IMR-90 (cell line): Measurements from ENCODE around the gene POU2F1. TPM values are rescaled to one million over a fixed set of nuclear protein-coding genes. Genes with fewer than 3 reads are reported as not detected.

Experiments
- ATAC-seq: fragments of 200-7000 bp; cut with Tn5 transposase; 2 replicates; pipeline ENCODE4 v1.9.1; 2020; ENCODE audit warnings: low read depth, mild to moderate bottlenecking, moderate library complexity
- BruUV-seq: library from RNA; stranded (reverse); fragments of 400-500 nt; replicated peaks from 2 replicates; lab custom pipeline; 2021; lab: Mats Ljungman, UMichigan
- CTCF ChIA-PET: fragments of 300-600 bp; formaldehyde crosslinking; extraction: SDS; loops from one replicate; lab custom pipeline; 2021; ENCODE audit warnings: antibody characterized with exemption; lab: Yijun Ruan, JAX
- POLR2A ChIA-PET: fragments of 300-600 bp; sonication (Branson Sonifier 250); formaldehyde crosslinking; loops from one replicate; lab custom pipeline; 2022; ENCODE audit warnings: antibody characterized with exemption; ENCODE audit not compliant: unreplicated experiment; lab: Charles Lee
- DNase-seq: peaks from one replicate; pipeline ENCODE4 v3.0.0; 2013
- H2AFZ ChIP-seq: replicated peaks from 2 replicates; pipeline ENCODE3; 2013; ENCODE audit warnings: low read length, mild to moderate bottlenecking; ENCODE audit not compliant: poor library complexity
- H2AK5ac ChIP-seq: 2 replicates; pipeline ENCODE4 v1.6.1; 2013; ENCODE audit warnings: low read depth, low read length, inconsistent platforms
- H2AK9ac ChIP-seq: replicated peaks from 2 replicates; pipeline ENCODE3; 2013; ENCODE audit warnings: mild to moderate bottlenecking, low read depth, low read length, moderate library complexity; ENCODE audit not compliant: poor library complexity
- H2BK120ac ChIP-seq: 2 replicates; pipeline ENCODE4 v1.6.1; 2013; ENCODE audit warnings: low read depth, low read length, inconsistent platforms
- H2BK15ac ChIP-seq: 3 replicates; pipeline ENCODE4 v1.6.1; 2013; ENCODE audit warnings: low read depth, low read length, inconsistent platforms
- H2BK20ac ChIP-seq: 2 replicates; pipeline ENCODE4 v1.6.1; 2013; ENCODE audit warnings: low read depth, mild to moderate bottlenecking, inconsistent platforms, low read length, moderate library complexity
- H2BK5ac ChIP-seq: 2 replicates; pipeline ENCODE4 v1.6.1; 2013; ENCODE audit warnings: mild to moderate bottlenecking, low read depth, low read length, inconsistent platforms; ENCODE audit not compliant: poor library complexity, severe bottlenecking
- H3K14ac ChIP-seq: replicated peaks from 2 replicates; pipeline ENCODE4 v1.6.1; 2013; ENCODE audit warnings: low read depth, low read length, inconsistent platforms
- H3K18ac ChIP-seq: 2 replicates; pipeline ENCODE4 v1.6.1; 2013; ENCODE audit warnings: low read depth, low read length, control low read depth
- H3K23ac ChIP-seq: 2 replicates; pipeline ENCODE4 v1.6.1; 2013; ENCODE audit warnings: low read depth, low read length, inconsistent platforms
- H3K27ac ChIP-seq: 2 replicates; pipeline ENCODE4 v1.5.1; 2013; ENCODE audit warnings: mild to moderate bottlenecking, control low read depth, low read length; ENCODE audit not compliant: insufficient read depth
- H3K27me3 ChIP-seq: 2 replicates; pipeline ENCODE4 v1.6.1; 2013; ENCODE audit warnings: low read length; ENCODE audit not compliant: control insufficient read depth, insufficient read depth
- H3K36me3 ChIP-seq: 2 replicates; pipeline ENCODE4 v1.6.1; 2013; ENCODE audit warnings: low read length, mixed read lengths; ENCODE audit not compliant: control insufficient read depth, insufficient read depth
- H3K4ac ChIP-seq: 2 replicates; pipeline ENCODE4 v1.6.1; 2013; ENCODE audit warnings: low read depth, low read length, inconsistent platforms
- H3K4me1 ChIP-seq: 2 replicates; pipeline ENCODE4 v1.6.1; 2013; ENCODE audit warnings: low read length, mixed read lengths; ENCODE audit not compliant: control insufficient read depth, insufficient read depth
- H3K4me2 ChIP-seq: 2 replicates; pipeline ENCODE4 v1.6.1; 2013; ENCODE audit warnings: low read depth, mild to moderate bottlenecking, control low read depth, low read length, moderate library complexity
- H3K4me3 ChIP-seq: 2 replicates; pipeline ENCODE4 v1.5.1; 2013; ENCODE audit warnings: low read depth, mild to moderate bottlenecking, control low read depth, low read length, moderate library complexity; ENCODE audit not compliant: insufficient read depth
- H3K56ac ChIP-seq: 2 replicates; pipeline ENCODE4 v1.6.1; 2013; ENCODE audit warnings: low read length, inconsistent platforms; ENCODE audit not compliant: insufficient read depth; ENCODE audit errors: extremely low read depth
- H3K79me1 ChIP-seq, 2 experiments: 2 replicates each; pipeline ENCODE4 v1.6.1; 2013; ENCODE audit warnings: low read length in 2 of 2, inconsistent platforms in 1 of 2, low read depth in 1 of 2
- H3K9ac ChIP-seq: 2 replicates; pipeline ENCODE4 v1.6.1; 2013; ENCODE audit warnings: low read depth, low read length, control low read depth
- H3K9me1 ChIP-seq: 2 replicates; pipeline ENCODE4 v1.6.1; 2013; ENCODE audit warnings: low read length, inconsistent platforms; ENCODE audit not compliant: insufficient read depth
- H3K9me3 ChIP-seq: 2 replicates; pipeline ENCODE4 v1.6.1; 2013; ENCODE audit warnings: low read length; ENCODE audit not compliant: control insufficient read depth, insufficient read depth
- H4K20me1 ChIP-seq: 2 replicates; pipeline ENCODE4 v1.6.1; 2013; ENCODE audit warnings: low read length, inconsistent platforms; ENCODE audit not compliant: insufficient read depth
- H4K5ac ChIP-seq: 2 replicates; pipeline ENCODE4 v1.6.1; 2013; ENCODE audit warnings: mild to moderate bottlenecking, low read depth, low read length, control low read depth
- H4K8ac ChIP-seq, 2 experiments: 2 replicates each; pipeline ENCODE4 v1.6.1; 2013; ENCODE audit warnings: low read depth in 2 of 2, low read length in 2 of 2, control low read depth in 1 of 2, inconsistent platforms in 1 of 2
- H4K91ac ChIP-seq: 2 replicates; pipeline ENCODE4 v1.6.1; 2013; ENCODE audit warnings: low read depth, low read length, inconsistent platforms; ENCODE audit not compliant: insufficient read depth
- BHLHE40 ChIP-seq: fragments of 150-350 bp; IDR thresholded peaks from 2 replicates; pipeline ENCODE4 v1.6.1; 2016; ENCODE audit warnings: mild to moderate bottlenecking, low read depth, low read length
- CEBPB ChIP-seq: IDR thresholded peaks from 2 replicates; pipeline ENCODE4 v1.6.1; 2012; ENCODE audit warnings: low read depth, low read length, improper control_type of control experiment
- FOS ChIP-seq: fragments of 150-350 bp; IDR thresholded peaks from 2 replicates; pipeline ENCODE4 v1.6.1; 2016; ENCODE audit warnings: low read depth, low read length
- MAFK ChIP-seq: IDR thresholded peaks from 2 replicates; pipeline ENCODE4 v1.6.1; 2012; ENCODE audit warnings: low read depth, low read length, improper control_type of control experiment
- MXI1 ChIP-seq: IDR thresholded peaks from 2 replicates; pipeline ENCODE4 v1.6.1; 2012; ENCODE audit warnings: low read depth, mild to moderate bottlenecking, low read length, moderate library complexity, borderline replicate concordance
- NFE2L2 ChIP-seq: fragments of 150-350 bp; IDR thresholded peaks from 2 replicates; pipeline ENCODE4 v1.6.1; 2016; ENCODE audit warnings: low read depth, mild to moderate bottlenecking, low read length
- POLR2A ChIP-seq: IDR thresholded peaks from 2 replicates; pipeline ENCODE4 v1.6.1; 2012; ENCODE audit warnings: mild to moderate bottlenecking, low read depth, low read length
- RAD21 ChIP-seq: IDR thresholded peaks from 2 replicates; pipeline ENCODE4 v1.6.1; 2012; ENCODE audit warnings: low read length, improper control_type of control experiment
- RCOR1 ChIP-seq: IDR thresholded peaks from 2 replicates; pipeline ENCODE4 v1.6.1; 2012; ENCODE audit warnings: mild to moderate bottlenecking, low read length, improper control_type of control experiment; ENCODE audit not compliant: insufficient replicate concordance
- WGBS, 2 experiments: methylation state at CpG; one replicate each; pipeline versions ENCODE4 v1.1.5 to v1.1.7; 2013; ENCODE audit warnings: missing lambda C conversion rate in 2 of 2; ENCODE audit not compliant: insufficient read length in 1 of 2; ENCODE audit errors: extremely low coverage in 2 of 2; 5-methylcytosine and 5-hydroxymethylcytosine counted together
- dilution Hi-C: fragments of 300-500 bp; cut with HindIII; formaldehyde crosslinking; loops from one replicate; pipeline ENCODE4 v1.14.3; 2018; ENCODE audit warnings: low sequenced_read_pairs; ENCODE audit not compliant: unreplicated experiment
- in situ Hi-C: fragments of 300-500 bp; cut with MboI; formaldehyde crosslinking; loops from 3 replicates; pipeline ENCODE4 v1.14.3; 2019; ENCODE audit warnings: low sequenced_read_pairs, inconsistent platforms, mixed read lengths
- intact Hi-C: fragments of 100-400 bp; cut with micrococcal nuclease; formaldehyde crosslinking; loops from 2 replicates; pipeline ENCODE4 v1.10.0; 2022
- polyA plus RNA-seq, 3 experiments: library from polyadenylated mRNA; depleted of rRNA; stranded (reverse); fragments of >200 nt; gene quantifications; 2 replicates each; pipeline ENCODE4 v1.2.3, GENCODE V29; 2012; ENCODE audit warnings: low replicate concordance in 1 of 3
- total RNA-seq: library from RNA; depleted of rRNA; stranded (reverse); fragments of >200 nt; gene quantifications from 2 replicates; pipeline ENCODE4 v1.2.3, GENCODE V29; 2012
- TF ChIP-seq, protein P1 (sequence below): fragments of 150-350 bp; IDR thresholded peaks from 2 replicates; pipeline ENCODE4 v1.6.1; 2016; ENCODE audit warnings: low read depth, mild to moderate bottlenecking, low read length, moderate library complexity, borderline replicate concordance
- TF ChIP-seq, protein P2 (sequence below): conservative IDR thresholded peaks from 2 replicates; pipeline ENCODE4 v1.5.1; 2012; ENCODE audit warnings: mild to moderate bottlenecking, low read depth, low read length, improper control_type of control experiment

Gene POU2F1
- total and polyA plus RNA-seq, 2 of the 4 experiments (the other 2 are of a cell fraction): 1.2 to 3.4 TPM

DNA sequence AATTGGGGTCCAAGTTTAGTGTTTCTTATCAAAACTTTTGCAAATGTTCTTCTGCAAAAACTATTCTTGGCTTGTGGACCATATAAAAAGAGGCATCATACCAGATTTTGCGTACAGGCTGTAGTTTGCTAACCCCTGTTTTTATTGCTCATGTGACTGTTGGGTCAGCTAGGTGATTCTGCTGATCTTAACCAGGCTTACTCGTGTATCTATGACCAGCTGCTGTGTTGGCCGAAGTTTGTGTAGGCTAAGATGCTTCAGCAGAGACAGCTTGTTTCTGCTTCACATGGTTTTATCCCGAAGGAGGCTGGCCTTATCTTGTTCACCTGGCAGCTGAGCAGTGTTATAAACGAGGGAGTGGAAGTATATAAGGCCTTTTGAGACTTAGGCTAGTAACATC lies 38.2 kb downstream of the POU2F1 start:
- POLR2A ChIA-PET: no interaction called here
- Histone ChIP-seq H3K23ac (no peak overlapping the region), H4K20me1 (no peaks in the 10 kb centered on the region), H3K9me1 (no peaks in the 10 kb centered on the region), H3K4ac (no peak overlapping the region), H4K5ac (no peak overlapping the region), H3K9me3 (no peaks in the 10 kb centered on the region), H2AFZ (no peak overlapping the region), H2BK15ac (no peak overlapping the region), H3K36me3 (no peaks in the 10 kb centered on the region), H4K8ac (no peak overlapping the region), H3K79me1 (peaks cover 22% of the 10 kb centered on the region in 2 experiments), H3K27ac (no peak overlapping the region), H2BK5ac (no peak overlapping the region), H3K27me3 (no peaks in the 10 kb centered on the region), H3K4me2 (no peak overlapping the region), H3K9ac (no peak overlapping the region), H2BK20ac (no peak overlapping the region), H3K4me1 (peaks cover 2% of the 10 kb centered on the region; the same call in 1 of the 2 replicates), H3K56ac (no peak overlapping the region), H3K14ac (no peak overlapping the region), H2AK5ac (no peak overlapping the region), H3K4me3 (no peak overlapping the region), H2AK9ac (no peak overlapping the region), H3K18ac (no peak overlapping the region), H2BK120ac (no peak overlapping the region), H4K91ac (no peak overlapping the region)
- dilution Hi-C loops (loop anchor here (25.0 kb wide), 1 partner anchor 178 kb away; no protein-coding TSS in a partner anchor), in situ Hi-C loops (loop anchor here (25.0 kb wide), 1 partner anchor 428 kb away; no protein-coding TSS in a partner anchor), intact Hi-C loops (no loop called here)
- TF ChIP-seq, protein P1, sequence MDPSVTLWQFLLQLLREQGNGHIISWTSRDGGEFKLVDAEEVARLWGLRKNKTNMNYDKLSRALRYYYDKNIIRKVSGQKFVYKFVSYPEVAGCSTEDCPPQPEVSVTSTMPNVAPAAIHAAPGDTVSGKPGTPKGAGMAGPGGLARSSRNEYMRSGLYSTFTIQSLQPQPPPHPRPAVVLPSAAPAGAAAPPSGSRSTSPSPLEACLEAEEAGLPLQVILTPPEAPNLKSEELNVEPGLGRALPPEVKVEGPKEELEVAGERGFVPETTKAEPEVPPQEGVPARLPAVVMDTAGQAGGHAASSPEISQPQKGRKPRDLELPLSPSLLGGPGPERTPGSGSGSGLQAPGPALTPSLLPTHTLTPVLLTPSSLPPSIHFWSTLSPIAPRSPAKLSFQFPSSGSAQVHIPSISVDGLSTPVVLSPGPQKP: no peak
- TF ChIP-seq, protein P2, sequence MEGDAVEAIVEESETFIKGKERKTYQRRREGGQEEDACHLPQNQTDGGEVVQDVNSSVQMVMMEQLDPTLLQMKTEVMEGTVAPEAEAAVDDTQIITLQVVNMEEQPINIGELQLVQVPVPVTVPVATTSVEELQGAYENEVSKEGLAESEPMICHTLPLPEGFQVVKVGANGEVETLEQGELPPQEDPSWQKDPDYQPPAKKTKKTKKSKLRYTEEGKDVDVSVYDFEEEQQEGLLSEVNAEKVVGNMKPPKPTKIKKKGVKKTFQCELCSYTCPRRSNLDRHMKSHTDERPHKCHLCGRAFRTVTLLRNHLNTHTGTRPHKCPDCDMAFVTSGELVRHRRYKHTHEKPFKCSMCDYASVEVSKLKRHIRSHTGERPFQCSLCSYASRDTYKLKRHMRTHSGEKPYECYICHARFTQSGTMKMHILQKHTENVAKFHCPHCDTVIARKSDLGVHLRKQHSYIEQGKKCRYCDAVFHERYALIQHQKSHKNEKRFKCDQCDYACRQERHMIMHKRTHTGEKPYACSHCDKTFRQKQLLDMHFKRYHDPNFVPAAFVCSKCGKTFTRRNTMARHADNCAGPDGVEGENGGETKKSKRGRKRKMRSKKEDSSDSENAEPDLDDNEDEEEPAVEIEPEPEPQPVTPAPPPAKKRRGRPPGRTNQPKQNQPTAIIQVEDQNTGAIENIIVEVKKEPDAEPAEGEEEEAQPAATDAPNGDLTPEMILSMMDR: no peak
- TF ChIP-seq FOS: no peak
- no peak for TF ChIP-seq NFE2L2
- no peak for TF ChIP-seq RCOR1
- no peak for TF ChIP-seq RAD21
- no peak for TF ChIP-seq CEBPB
- TF ChIP-seq MXI1: no peak
- no peak for TF ChIP-seq MAFK
- no peak for TF ChIP-seq BHLHE40
- TF ChIP-seq POLR2A: no peak
- BruUV-seq: no TSS peak
- CTCF ChIA-PET: interaction anchor here (0.5 kb wide), 1 partner anchor 54 kb away, joined by 3 read pairs; no protein-coding TSS in a partner anchor
- DNase-seq: no peak
- WGBS, 2 experiments: no CpG with 5 or more reads among the region's 5 CpGs
- no peak for ATAC-seq
